Kidney epithelial cell (primary cell): ENCODE data around the gene LINGO1. TPM values are rescaled to one million over a fixed set of nuclear protein-coding genes. Genes with fewer than 3 reads are reported as not detected.

Experiments
- DNase-seq: peaks from one replicate; pipeline ENCODE4 v3.0.0-alpha.2; 2010; ENCODE audit warnings: low read depth
- H3K27me3 ChIP-seq: 2 replicates; pipeline ENCODE4 v1.6.0; 2011; ENCODE audit warnings: low read length; ENCODE audit not compliant: control insufficient read depth, insufficient read depth
- H3K36me3 ChIP-seq: 2 replicates; pipeline ENCODE4 v1.5.1; 2011; ENCODE audit warnings: low read length; ENCODE audit not compliant: control insufficient read depth, insufficient read depth
- H3K4me3 ChIP-seq: 2 replicates; pipeline ENCODE4 v1.5.1; 2011; ENCODE audit warnings: low read depth, mild to moderate bottlenecking, control low read depth, low read length
- CTCF ChIP-seq: IDR thresholded peaks from 2 replicates; pipeline ENCODE4 v1.5.1; 2011; ENCODE audit warnings: mild to moderate bottlenecking, moderate library complexity, low read length, control low read depth, inconsistent platforms; ENCODE audit not compliant: insufficient read depth, poor library complexity, severe bottlenecking
- total RNA-seq: library from RNA; depleted of rRNA; stranded (reverse); fragments of >200 nt; gene quantifications from 2 replicates; pipeline ENCODE4 v1.2.3, GENCODE V29; 2015

The LINGO1 gene
- total RNA-seq, 1 donor from 2014 or later = 4.8 TPM

DNA sequence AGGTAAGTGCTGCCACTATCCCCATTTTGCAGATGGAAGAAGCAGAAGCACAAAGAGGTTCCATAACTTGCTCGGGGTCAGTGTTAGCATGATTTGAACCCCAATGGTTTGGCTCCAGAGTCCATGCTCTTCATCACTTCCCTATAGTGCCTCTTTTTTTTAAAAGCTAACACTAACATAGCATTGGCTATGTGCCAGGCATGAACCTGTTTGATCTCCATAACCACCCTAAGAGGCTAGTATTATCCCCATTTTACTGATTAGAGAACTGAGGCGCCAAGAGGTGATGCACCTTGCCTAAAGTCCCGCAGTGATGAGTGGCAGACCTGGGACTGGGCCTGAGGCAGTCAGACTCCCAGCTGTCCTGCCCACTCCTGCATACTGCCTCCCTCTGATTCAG, 7.3 kb downstream of the LINGO1 start:
- no peak for TF ChIP-seq CTCF
- peaks cover 46% of the 10 kb centered on the region for H3K27me3 ChIP-seq
- no peak for DNase-seq
- H3K4me3 ChIP-seq = no peak overlapping the region
- H3K36me3 ChIP-seq = no peaks in the 10 kb centered on the region

- no peak overlapping the region for H3K4me3 ChIP-seq
- no peak for DNase-seq
- TF ChIP-seq CTCF = no peak
- peaks cover 44% of the 10 kb centered on the region for H3K27me3 ChIP-seq
- no peaks in the 10 kb centered on the region for H3K36me3 ChIP-seq
These were observed 7.8 kb downstream of the LINGO1 start for GRCh38 chr15:77624868-77625267.

DNA sequence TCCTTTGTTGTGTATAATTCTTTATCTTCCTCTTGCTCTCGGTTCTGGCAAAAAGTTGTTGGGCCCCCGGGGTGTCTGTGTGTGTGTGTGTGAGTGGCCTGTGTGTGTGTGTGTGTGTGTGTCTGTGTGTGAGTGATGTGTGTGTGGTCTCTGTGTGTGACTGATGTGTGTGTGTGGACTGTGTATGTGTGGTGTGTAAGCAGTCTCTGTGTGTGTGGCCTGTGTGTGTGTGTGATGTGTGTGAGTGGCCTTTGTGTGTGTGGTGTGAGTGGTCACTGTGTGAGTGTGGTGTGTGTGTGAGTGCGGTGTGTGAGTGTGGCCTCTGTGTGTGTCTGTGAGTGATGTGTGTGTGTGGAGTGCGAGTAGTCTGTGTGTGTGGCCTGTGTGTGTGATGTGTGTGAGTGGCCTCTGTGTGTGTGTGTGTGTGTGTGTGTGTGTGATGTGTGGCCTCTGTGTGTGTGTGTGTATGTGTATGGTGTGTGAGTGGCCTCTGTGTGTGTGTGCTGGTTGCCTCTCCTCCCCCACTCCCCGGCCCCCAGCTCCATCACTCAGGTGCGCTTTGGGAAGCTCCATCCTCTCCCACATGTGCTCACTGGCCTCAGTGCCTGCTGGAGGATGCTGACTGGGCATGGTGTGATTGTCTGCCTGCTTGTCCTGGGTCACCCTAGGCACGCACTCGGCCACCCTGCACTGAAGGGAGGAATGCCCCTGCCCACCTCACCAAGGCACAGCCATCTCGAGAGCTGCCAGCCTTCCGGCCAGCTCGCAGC, 8.8 kb downstream of the LINGO1 start:
- no peak for TF ChIP-seq CTCF
- Histone ChIP-seq H3K36me3 (no peaks in the 10 kb centered on the region), H3K4me3 (no peak overlapping the region), H3K27me3 (peaks cover 35% of the 10 kb centered on the region)
- DNase-seq = no peak

DNA sequence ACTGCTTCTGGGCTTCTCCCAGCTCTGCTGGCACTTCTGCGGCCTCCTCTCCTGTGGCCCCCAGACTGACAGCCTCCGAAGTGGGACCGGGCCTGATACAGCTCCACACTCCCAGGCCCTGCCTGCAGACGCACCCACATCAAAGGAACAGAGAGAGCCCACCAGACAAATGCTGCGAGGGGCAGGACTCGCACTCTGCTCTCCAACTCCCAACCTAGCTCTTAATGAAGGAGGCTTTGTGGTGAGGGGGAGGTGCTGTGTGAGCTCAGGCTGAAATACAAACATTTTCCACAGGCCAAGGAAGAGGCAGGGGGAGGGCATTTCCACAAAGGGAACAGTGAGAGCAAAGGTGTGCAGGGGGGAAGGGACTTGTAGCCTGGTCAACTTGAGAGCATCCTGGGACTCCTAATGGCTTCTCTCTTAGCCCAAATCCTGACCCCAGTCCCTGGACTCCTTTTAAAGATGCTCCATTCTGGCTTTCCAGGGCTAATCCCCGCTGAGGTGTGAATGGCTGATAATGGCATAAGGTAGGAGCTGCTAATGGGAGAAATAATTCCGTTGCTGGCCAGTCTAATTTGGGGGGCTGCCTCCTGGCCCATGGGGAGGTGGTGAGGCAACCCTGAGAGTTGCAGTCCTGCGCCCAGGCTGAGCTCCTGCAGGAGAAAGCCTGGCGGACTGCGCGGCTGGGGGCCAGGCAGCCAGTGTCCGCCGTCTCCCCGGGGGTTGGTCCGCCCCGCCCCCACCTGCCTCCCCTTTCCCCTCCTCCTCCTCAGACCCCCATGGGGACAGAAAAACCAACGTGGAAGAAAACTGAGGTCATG, 9.6 kb downstream of the LINGO1 start:
- DNase-seq = no peak
- H3K4me3 ChIP-seq = no peak overlapping the region
- H3K36me3 ChIP-seq = no peaks in the 10 kb centered on the region
- H3K27me3 ChIP-seq = peaks cover 30% of the 10 kb centered on the region
- no peak for TF ChIP-seq CTCF

- no peak overlapping the region for H3K4me3 ChIP-seq
- DNase-seq = no peak
- TF ChIP-seq CTCF = no peak
- peaks cover 27% of the 10 kb centered on the region for H3K27me3 ChIP-seq
- H3K36me3 ChIP-seq = no peaks in the 10 kb centered on the region
These were observed 10.3 kb downstream of the LINGO1 start for GRCh38 chr15:77622209-77622933.
